ENCODE measurements around the gene SCN3A. TPM values are rescaled to one million over a fixed set of nuclear protein-coding genes. Genes with fewer than 3 reads are reported as not detected.

The SCN3A gene
- total and polyA plus RNA-seq, 7 donors = 0.87 to 4.3 (median 2.1) TPM; not detected in 2

- Histone ChIP-seq H3K27me3 (no peaks in the 10 kb centered on the region), H3K4me1 (no peaks in the 10 kb centered on the region), H3K36me3 (no peaks in the 10 kb centered on the region), H3K4me3 (no peak overlapping the region), H3K9me3 (no peaks in the 10 kb centered on the region), H3K27ac (no peak overlapping the region)
- intact Hi-C loops (cut with DNase I) = no loop called here
- no peak for TF ChIP-seq EP300 (IDR thresholded peaks at IDR 0.05)
- no peak for TF ChIP-seq POLR2AphosphoS5 (IDR thresholded peaks at IDR 0.05)
- TF ChIP-seq CTCF (IDR thresholded peaks at IDR 0.05) = no peak
- TF ChIP-seq POLR2A (IDR thresholded peaks at IDR 0.05) = no peak
- WGBS, 2 donors = 11 to 58% methylated on average over 2 of the region's 2 CpGs
- DNase-seq = no peak
Measured at GRCh38 chr2:165191096-165191728, 12.6 kb downstream of the SCN3A start.

- DNase-seq = no peak
- no peaks in the 10 kb centered on the region for H3K9me3 ChIP-seq
- no peaks in the 10 kb centered on the region for H3K27me3 ChIP-seq
- no peaks in the 10 kb centered on the region for H3K4me1 ChIP-seq
- 49 to 81% methylated on average over 3 of the region's 3 CpGs for WGBS, 2 donors
- intact Hi-C loops (cut with DNase I) = no loop called here
- H3K36me3 ChIP-seq = no peaks in the 10 kb centered on the region
- TF ChIP-seq POLR2AphosphoS5 (IDR thresholded peaks at IDR 0.05) (no peak), POLR2A (IDR thresholded peaks at IDR 0.05) (no peak), EP300 (IDR thresholded peaks at IDR 0.05) (no peak), CTCF (IDR thresholded peaks at IDR 0.05) (no peak)
- no peak overlapping the region for H3K4me3 ChIP-seq
- no peak overlapping the region for H3K27ac ChIP-seq
Measured at GRCh38 chr2:165185633-165186032, 18.2 kb downstream of the SCN3A start.

- intact Hi-C loops (cut with DNase I) = no loop called here
- no peak for DNase-seq
- Histone ChIP-seq H3K27me3 (no peaks in the 10 kb centered on the region), H3K36me3 (no peaks in the 10 kb centered on the region), H3K27ac (no peak overlapping the region), H3K4me3 (no peak overlapping the region), H3K9me3 (no peaks in the 10 kb centered on the region), H3K4me1 (no peaks in the 10 kb centered on the region)
- TF ChIP-seq POLR2AphosphoS5 (IDR thresholded peaks at IDR 0.05) (no peak), POLR2A (IDR thresholded peaks at IDR 0.05) (no peak), EP300 (IDR thresholded peaks at IDR 0.05) (no peak), CTCF (IDR thresholded peaks at IDR 0.05) (no peak)
- WGBS, 2 donors = 85 to 88% methylated on average over 2 of the region's 2 CpGs
Measured at GRCh38 chr2:165182029-165182428, 21.8 kb downstream of the SCN3A start.

- Histone ChIP-seq H3K27me3 (no peaks in the 10 kb centered on the region), H3K4me3 (no peak overlapping the region), H3K27ac (no peak overlapping the region), H3K9me3 (no peaks in the 10 kb centered on the region), H3K36me3 (no peaks in the 10 kb centered on the region), H3K4me1 (no peaks in the 10 kb centered on the region)
- intact Hi-C loops (cut with DNase I) = no loop called here
- DNase-seq = no peak
- TF ChIP-seq POLR2A (IDR thresholded peaks at IDR 0.05) = no peak
- no peak for TF ChIP-seq EP300 (IDR thresholded peaks at IDR 0.05)
- TF ChIP-seq POLR2AphosphoS5 (IDR thresholded peaks at IDR 0.05) = no peak
- no peak for TF ChIP-seq CTCF (IDR thresholded peaks at IDR 0.05)
- WGBS, 2 donors = 65 to 88% methylated on average over 2 of the region's 2 CpGs
Measured at GRCh38 chr2:165176780-165177179, 27.1 kb downstream of the SCN3A start.

GRCh38 chr2:165173215-165173614 lies 30.6 kb downstream of the SCN3A start:
- no peaks in the 10 kb centered on the region for H3K4me1 ChIP-seq
- H3K4me3 ChIP-seq = no peak overlapping the region
- TF ChIP-seq EP300 (IDR thresholded peaks at IDR 0.05) = no peak
- no peak for TF ChIP-seq POLR2A (IDR thresholded peaks at IDR 0.05)
- no peak for TF ChIP-seq CTCF (IDR thresholded peaks at IDR 0.05)
- no peak for TF ChIP-seq POLR2AphosphoS5 (IDR thresholded peaks at IDR 0.05)
- intact Hi-C loops (cut with DNase I) = no loop called here
- no peak overlapping the region for H3K27ac ChIP-seq
- H3K9me3 ChIP-seq = no peaks in the 10 kb centered on the region
- no peaks in the 10 kb centered on the region for H3K36me3 ChIP-seq
- WGBS, 2 donors = 56 to 80% methylated on average over 1 of the region's 1 CpG
- no peak for DNase-seq
- no peaks in the 10 kb centered on the region for H3K27me3 ChIP-seq
